Fibroblast of lung (primary cell): ENCODE measurements around the gene B3GNT8. TPM values are rescaled to one million over a fixed set of nuclear protein-coding genes. Genes with fewer than 3 reads are reported as not detected.
A peak's percentile ranks its signal among the peaks of the same experiment; 100 is the strongest.

Experiments used
- DNase-seq, 2 donors: peaks; one replicate each; pipeline versions ENCODE4 v3.0.0 to v3.0.0-alpha.2; 2010; ENCODE audit warnings: low read depth in 2 of 2
- H2AFZ ChIP-seq: 2 replicates; pipeline ENCODE4 v1.5.1; 2012; ENCODE audit warnings: low read length, control low read depth, inconsistent platforms
- H3K27ac ChIP-seq: 2 replicates; pipeline ENCODE4 v1.5.1; 2011; ENCODE audit warnings: low read length, control low read depth; ENCODE audit not compliant: insufficient read depth
- H3K27me3 ChIP-seq: 2 replicates; pipeline ENCODE4 v1.5.1; 2011; ENCODE audit warnings: mild to moderate bottlenecking, low read length; ENCODE audit not compliant: control insufficient read depth, insufficient read depth
- H3K36me3 ChIP-seq: 2 replicates; pipeline ENCODE4 v1.5.1; 2011; ENCODE audit warnings: low read length; ENCODE audit not compliant: control insufficient read depth, insufficient read depth
- H3K4me1 ChIP-seq: 2 replicates; pipeline ENCODE4 v1.5.1; 2011; ENCODE audit warnings: low read length; ENCODE audit not compliant: control insufficient read depth, insufficient read depth; ENCODE audit errors: extremely low read depth
- H3K4me2 ChIP-seq: 2 replicates; pipeline ENCODE4 v1.5.1; 2011; ENCODE audit warnings: low read length, control low read depth; ENCODE audit not compliant: insufficient read depth; ENCODE audit errors: extremely low read depth
- H3K4me3 ChIP-seq, 4 experiments: fragments of 200-600 bp in 1 of 4; sonication (generic) in 1 of 4; replicated peaks in 1 of 4; 2 replicates each; pipeline ENCODE4 v1.5.1; 2011 to 2016; ENCODE audit warnings: low read length in 4 of 4, low read depth in 3 of 4, mild to moderate bottlenecking in 3 of 4, control low read depth in 2 of 4, inconsistent platforms in 1 of 4, mixed read lengths in 1 of 4; ENCODE audit not compliant: insufficient read depth in 1 of 4; ENCODE audit errors: control extremely low read depth in 1 of 4
- H3K79me2 ChIP-seq: 2 replicates; pipeline ENCODE4 v1.5.1; 2012; ENCODE audit warnings: mild to moderate bottlenecking, low read length, inconsistent platforms; ENCODE audit not compliant: control insufficient read depth, insufficient read depth
- H3K9ac ChIP-seq: 2 replicates; pipeline ENCODE4 v1.5.1; 2011; ENCODE audit warnings: mild to moderate bottlenecking, low read length, control low read depth; ENCODE audit not compliant: insufficient read depth
- H3K9me3 ChIP-seq: 2 replicates; pipeline ENCODE4 v1.5.1; 2012; ENCODE audit warnings: low read depth, low read length; ENCODE audit not compliant: control insufficient read depth, insufficient read depth
- H4K20me1 ChIP-seq: 2 replicates; pipeline ENCODE4 v1.5.1; 2011; ENCODE audit warnings: low read length; ENCODE audit not compliant: control insufficient read depth, insufficient read depth; ENCODE audit errors: extremely low read depth
- CTCF ChIP-seq, 2 donors: IDR thresholded peaks in 1 of 2; conservative IDR thresholded peaks in 1 of 2; 1 replicate in 1 of 2; 2 replicates in 1 of 2; pipeline ENCODE4 v1.5.1; 2011 to 2012; ENCODE audit warnings: low read length in 2 of 2, control low read depth in 1 of 2, inconsistent platforms in 1 of 2, low read depth in 1 of 2, mild to moderate bottlenecking in 1 of 2
- EZH2 ChIP-seq: IDR thresholded peaks from 2 replicates; pipeline ENCODE4 v1.5.1; 2012; ENCODE audit warnings: low read length, control low read depth, mild to moderate bottlenecking; ENCODE audit errors: missing control alignments
- polyA plus RNA-seq, 2 donors: library from polyadenylated mRNA; depleted of rRNA in 1 of 2; stranded (reverse) in 1 of 2; unstranded in 1 of 2; fragments of >200 nt; gene quantifications; 2 replicates each; pipeline ENCODE4 v1.2.1, GENCODE V29; 2011 to 2012; ENCODE audit warnings: missing spikeins in 1 of 2
- total RNA-seq: library from RNA; depleted of rRNA; stranded (reverse); fragments of >200 nt; gene quantifications from 2 replicates; pipeline ENCODE4 v1.2.1, GENCODE V29; 2014

The B3GNT8 gene
- total and polyA plus RNA-seq, 2 donors (not counting 1 experiment from before 2014, with no cell fraction given): 0.54 to 3.5 TPM

- Histone ChIP-seq H2AFZ (no peak overlapping the region), H3K9ac (no peak overlapping the region), H3K9me3 (no peaks in the 10 kb centered on the region), H3K4me1 (no peaks in the 10 kb centered on the region), H3K27me3 (peaks cover 5% of the 10 kb centered on the region), H3K36me3 (no peaks in the 10 kb centered on the region), H3K27ac (no peak overlapping the region), H3K79me2 (no peaks in the 10 kb centered on the region), H4K20me1 (no peaks in the 10 kb centered on the region), H3K4me2 (peak overlapping the region; percentile 68), H3K4me3 (peak overlapping the region in 3 of 4 experiments; percentile 13 to 40 (median 30))
- peak; percentile 44 to 65 for DNase-seq
- peak; percentile 96 to 97 for TF ChIP-seq CTCF (conservative IDR thresholded peaks at IDR 0.05 in 1 of 2, IDR thresholded peaks at IDR 0.05 in 1 of 2; ENCODE audit: low read depth in 1 of 2, low read length in 2 of 2)
- no peak for TF ChIP-seq EZH2
These were observed 22.1 kb upstream of the B3GNT8 start for GRCh38 chr19:41449079-41449864.

GRCh38 chr19:41447732-41448332 is 20.7 kb upstream of the B3GNT8 start:
- H3K9me3 ChIP-seq: no peaks in the 10 kb centered on the region

More at GRCh38 chr19:41447732-41448332, 20.7 kb upstream of the B3GNT8 start:
- Histone ChIP-seq H3K79me2 (no peaks in the 10 kb centered on the region), H3K4me1 (no peaks in the 10 kb centered on the region), H3K27ac (no peak overlapping the region), H3K4me2 (no peak overlapping the region), H3K36me3 (no peaks in the 10 kb centered on the region), H3K9ac (no peak overlapping the region), H3K4me3 (no peak overlapping the region), H2AFZ (no peak overlapping the region), H3K27me3 (peaks cover 7% of the 10 kb centered on the region), H4K20me1 (no peaks in the 10 kb centered on the region)
- TF ChIP-seq EZH2: no peak
- no peak for TF ChIP-seq CTCF (conservative IDR thresholded peaks at IDR 0.05 in 1 of 2, IDR thresholded peaks at IDR 0.05 in 1 of 2; ENCODE audit: low read depth in 1 of 2, low read length in 2 of 2)
- no peak for DNase-seq
